Neuronal stem cell (in vitro differentiated cells): ENCODE data around the gene MFSD6.

ENCODE experiments used
- DNase-seq: peaks from one replicate; pipeline ENCODE4 v3.0.0-alpha.2; 2013; ENCODE audit warnings: low spot score
- H2AFZ ChIP-seq: one replicate; pipeline ENCODE4 v1.6.1; 2013; ENCODE audit warnings: mild to moderate bottlenecking, low read length, inconsistent platforms
- H2AK5ac ChIP-seq: 2 replicates; pipeline ENCODE4 v1.6.1; 2013; ENCODE audit warnings: low read depth, mild to moderate bottlenecking, inconsistent platforms, low read length, moderate library complexity, mixed read lengths
- H2BK120ac ChIP-seq: 2 replicates; pipeline ENCODE4 v1.6.1; 2013; ENCODE audit warnings: low read depth, mild to moderate bottlenecking, inconsistent platforms, low read length, moderate library complexity, mixed read lengths
- H2BK12ac ChIP-seq: one replicate; pipeline ENCODE4 v1.6.1; 2013; ENCODE audit warnings: low read length, inconsistent platforms
- H2BK15ac ChIP-seq: 2 replicates; pipeline ENCODE4 v1.6.1; 2013; ENCODE audit warnings: mild to moderate bottlenecking, low read length, inconsistent platforms, mixed read lengths
- H2BK5ac ChIP-seq: one replicate; pipeline ENCODE4 v1.6.1; 2013; ENCODE audit warnings: inconsistent platforms, mild to moderate bottlenecking, low read length, moderate library complexity
- H3K14ac ChIP-seq: one replicate; pipeline ENCODE4 v1.6.1; 2013; ENCODE audit warnings: low read length, inconsistent platforms
- H3K18ac ChIP-seq: 2 replicates; pipeline ENCODE4 v1.6.1; 2013; ENCODE audit warnings: low read length, inconsistent platforms
- H3K23ac ChIP-seq: 2 replicates; pipeline ENCODE4 v1.6.1; 2013; ENCODE audit warnings: low read depth, mild to moderate bottlenecking, mixed read lengths, low read length, inconsistent platforms; ENCODE audit not compliant: poor library complexity
- H3K27ac ChIP-seq: replicated peaks from 3 replicates; pipeline ENCODE4 v1.5.1; 2013; ENCODE audit warnings: low read length, inconsistent platforms
- H3K27me3 ChIP-seq, 3 experiments: 2 replicates each; pipeline ENCODE4 v1.6.1; 2013; ENCODE audit warnings: low read length in 3 of 3, mild to moderate bottlenecking in 2 of 3, inconsistent platforms in 1 of 3, low read depth in 1 of 3, mixed read lengths in 1 of 3, moderate library complexity in 1 of 3; ENCODE audit not compliant: control insufficient read depth in 3 of 3, insufficient read depth in 3 of 3
- H3K36me3 ChIP-seq, 2 donors: replicated peaks in 1 of 2; 2 replicates each; pipeline ENCODE4 v1.6.1; 2013; ENCODE audit warnings: low read length in 2 of 2; ENCODE audit not compliant: control insufficient read depth in 2 of 2, insufficient read depth in 2 of 2
- H3K4ac ChIP-seq: 2 replicates; pipeline ENCODE4 v1.6.1; 2013; ENCODE audit warnings: inconsistent platforms, mild to moderate bottlenecking, low read length, moderate library complexity
- H3K4me1 ChIP-seq, 2 donors: 1 replicate in 1 of 2; 2 replicates in 1 of 2; pipeline ENCODE4 v1.6.1; 2013; ENCODE audit warnings: low read length in 2 of 2, low read depth in 1 of 2; ENCODE audit not compliant: control insufficient read depth in 2 of 2, insufficient read depth in 1 of 2
- H3K4me2 ChIP-seq: one replicate; pipeline ENCODE4 v1.6.1; 2013; ENCODE audit warnings: mild to moderate bottlenecking, low read length, inconsistent platforms; ENCODE audit not compliant: insufficient read depth, poor library complexity, severe bottlenecking
- H3K4me3 ChIP-seq, 2 donors: 2 replicates each; pipeline ENCODE4 v1.5.1; 2013; ENCODE audit warnings: low read length in 2 of 2, mild to moderate bottlenecking in 2 of 2, inconsistent platforms in 1 of 2, moderate library complexity in 1 of 2
- H3K79me1 ChIP-seq: one replicate; pipeline ENCODE4 v1.6.1; 2013; ENCODE audit warnings: low read depth, mild to moderate bottlenecking, inconsistent platforms, low read length, moderate library complexity
- H3K9ac ChIP-seq: one replicate; pipeline ENCODE4 v1.6.1; 2013; ENCODE audit warnings: mild to moderate bottlenecking, low read depth, low read length, inconsistent platforms; ENCODE audit not compliant: poor library complexity
- H3K9me3 ChIP-seq, 2 donors: replicated peaks in 1 of 2; 2 replicates each; pipeline versions ENCODE3 to v1.6.1; 2013; ENCODE audit warnings: low read length in 2 of 2, mild to moderate bottlenecking in 2 of 2, inconsistent platforms in 1 of 2, low read depth in 1 of 2, mixed read lengths in 1 of 2, moderate library complexity in 1 of 2; ENCODE audit not compliant: control insufficient read depth in 2 of 2, insufficient read depth in 1 of 2
- H4K8ac ChIP-seq: one replicate; pipeline ENCODE4 v1.6.1; 2013; ENCODE audit warnings: low read depth, mild to moderate bottlenecking, inconsistent platforms, low read length, moderate library complexity
- H4K91ac ChIP-seq: one replicate; pipeline ENCODE4 v1.6.1; 2013; ENCODE audit warnings: low read length, low read depth, mild to moderate bottlenecking, inconsistent platforms; ENCODE audit not compliant: poor library complexity
- WGBS, 2 donors: extraction: QIAGEN DNeasy Blood & Tissue Kit; methylation state at CpG; one replicate each; pipeline ENCODE4 v1.1.7; 2013; ENCODE audit warnings: missing lambda C conversion rate in 2 of 2, mixed read lengths in 1 of 2; ENCODE audit not compliant: insufficient read length in 2 of 2, insufficient replicate concordance in 1 of 2; ENCODE audit errors: extremely low coverage in 2 of 2; 5-methylcytosine and 5-hydroxymethylcytosine counted together

The MFSD6 gene

DNA sequence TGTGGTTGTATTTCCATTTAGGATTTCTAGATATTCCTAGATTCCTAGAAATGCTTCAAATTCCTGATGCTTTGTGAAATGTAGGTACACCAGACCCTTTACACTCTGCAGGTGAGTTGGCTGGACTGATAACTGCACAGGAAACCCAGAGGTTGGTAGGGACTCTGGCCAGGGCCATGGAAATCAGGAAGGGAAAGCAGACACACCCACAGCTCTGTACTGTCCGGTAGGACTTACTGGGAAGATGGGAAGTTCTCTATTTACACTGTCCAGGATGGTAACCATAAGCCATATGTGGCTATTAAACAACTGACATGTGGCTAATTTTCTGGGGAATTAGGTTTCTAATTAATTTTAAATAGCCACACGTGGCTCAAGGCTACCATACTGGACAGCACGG lies 94.9 kb downstream of the MFSD6 start:
- Histone ChIP-seq H3K27me3 (no peaks in the 10 kb centered on the region), H3K4ac (no peak overlapping the region), H2BK120ac (no peak overlapping the region), H2BK15ac (no peak overlapping the region), H3K14ac (no peak overlapping the region), H3K23ac (no peak overlapping the region), H3K79me1 (no peaks in the 10 kb centered on the region), H3K4me1 (peaks cover 0 to 5% of the 10 kb centered on the region in 2 donors), H3K18ac (no peak overlapping the region), H3K4me2 (no peak overlapping the region), H4K8ac (no peak overlapping the region), H2BK5ac (no peak overlapping the region), H2AFZ (no peak overlapping the region), H4K91ac (no peak overlapping the region), H3K4me3 (no peak overlapping the region), H3K36me3 (no peaks in the 10 kb centered on the region), H3K27ac (no peak overlapping the region), H3K9me3 (no peaks in the 10 kb centered on the region), H2BK12ac (no peak overlapping the region), H2AK5ac (no peak overlapping the region), H3K9ac (no peak overlapping the region)
- no peak for DNase-seq
- WGBS, 2 donors, result no CpG with 5 or more reads among the region's 3 CpGs

DNA sequence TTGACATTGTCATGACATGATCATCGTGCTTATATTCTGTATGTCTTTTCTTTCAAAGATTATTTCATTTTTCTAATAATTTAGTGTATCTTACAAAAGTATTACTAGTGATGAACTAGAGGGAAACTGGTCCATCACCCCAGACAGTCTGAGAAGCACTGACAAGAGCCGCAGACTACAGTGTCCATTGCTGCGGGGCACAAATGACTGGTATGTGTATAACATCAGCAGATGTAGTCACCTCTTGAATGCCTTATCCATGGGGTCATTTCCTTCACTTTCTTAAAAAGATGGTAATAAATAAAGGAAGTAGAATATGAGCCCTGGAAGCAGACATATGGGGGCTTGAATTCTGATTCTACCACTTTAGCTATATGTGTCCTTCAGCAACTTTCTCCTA lies 96.8 kb downstream of the MFSD6 start:
- H2BK120ac ChIP-seq, result no peak overlapping the region
- H3K4me1 ChIP-seq, result peaks cover 0 to 5% of the 10 kb centered on the region in 2 donors
- H3K9ac ChIP-seq, result no peak overlapping the region
- H2AFZ ChIP-seq, result no peak overlapping the region
- no peaks in the 10 kb centered on the region for H3K36me3 ChIP-seq
- H3K14ac ChIP-seq, result no peak overlapping the region
- H2AK5ac ChIP-seq, result no peak overlapping the region
- no peak for DNase-seq
- H3K4me3 ChIP-seq, result no peak overlapping the region
- no peak overlapping the region for H4K8ac ChIP-seq
- H2BK15ac ChIP-seq, result no peak overlapping the region
- no peak overlapping the region for H2BK12ac ChIP-seq
- H3K27me3 ChIP-seq, result no peaks in the 10 kb centered on the region
- H3K4me2 ChIP-seq, result no peak overlapping the region
- H3K27ac ChIP-seq, result no peak overlapping the region
- no peak overlapping the region for H2BK5ac ChIP-seq
- H3K18ac ChIP-seq, result no peak overlapping the region
- no peaks in the 10 kb centered on the region for H3K9me3 ChIP-seq
- H3K79me1 ChIP-seq, result no peaks in the 10 kb centered on the region
- H4K91ac ChIP-seq, result no peak overlapping the region
- H3K23ac ChIP-seq, result no peak overlapping the region
- no CpG with 5 or more reads among the region's 3 CpGs for WGBS, 2 donors
- no peak overlapping the region for H3K4ac ChIP-seq

DNA sequence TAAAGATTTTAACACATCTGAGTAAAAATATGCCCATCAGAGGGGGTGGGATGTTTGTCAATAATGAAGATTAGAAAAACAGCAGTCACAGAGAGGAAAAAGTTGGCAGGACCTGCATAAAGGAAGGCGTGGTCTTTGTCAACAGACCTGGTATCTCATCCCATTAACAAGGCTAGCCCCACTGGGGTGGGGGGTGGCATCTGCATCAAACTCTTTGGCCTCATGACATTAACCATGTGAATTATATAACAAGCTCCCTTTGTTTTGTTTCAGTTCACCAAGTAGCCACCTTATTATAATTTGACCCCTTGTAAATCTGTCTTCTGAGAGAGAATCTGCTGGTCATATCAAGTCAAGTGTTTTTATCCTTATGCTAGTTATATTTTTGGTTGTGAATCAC lies 97.5 kb downstream of the MFSD6 start:
- Histone ChIP-seq H2BK5ac (no peak overlapping the region), H3K4me1 (peaks cover 0 to 4% of the 10 kb centered on the region in 2 donors), H4K91ac (no peak overlapping the region), H2BK12ac (no peak overlapping the region), H3K9ac (no peak overlapping the region), H3K4ac (no peak overlapping the region), H3K4me2 (no peak overlapping the region), H2BK15ac (no peak overlapping the region), H4K8ac (no peak overlapping the region), H3K18ac (no peak overlapping the region), H3K36me3 (no peaks in the 10 kb centered on the region), H3K27ac (no peak overlapping the region), H2AK5ac (no peak overlapping the region), H3K9me3 (no peaks in the 10 kb centered on the region), H3K14ac (no peak overlapping the region), H2BK120ac (no peak overlapping the region), H3K27me3 (no peaks in the 10 kb centered on the region), H3K4me3 (no peak overlapping the region), H2AFZ (no peak overlapping the region), H3K79me1 (no peaks in the 10 kb centered on the region), H3K23ac (no peak overlapping the region)
- no CpG with 5 or more reads among the region's 1 CpG for WGBS, 2 donors
- no peak for DNase-seq

DNA sequence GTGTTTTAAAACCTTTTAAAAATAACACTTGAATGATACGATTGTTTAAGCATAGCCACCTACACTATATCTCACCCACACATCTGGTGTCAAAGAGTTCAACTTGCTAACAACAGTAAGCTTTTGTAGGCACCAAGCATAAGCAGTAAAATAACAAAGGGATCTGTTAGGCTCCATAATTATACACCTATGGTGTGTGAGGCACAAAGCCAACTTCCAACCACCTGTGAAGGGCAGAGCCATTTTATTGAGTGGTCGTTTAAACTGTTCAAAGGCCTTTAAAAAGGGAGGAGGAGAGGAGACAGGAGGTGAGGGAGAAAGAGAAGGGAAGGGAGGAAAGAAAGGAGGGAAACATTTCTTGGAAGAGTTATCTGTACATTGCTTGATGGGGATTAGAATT lies 98.5 kb downstream of the MFSD6 start:
- Histone ChIP-seq H3K4me1 (no peaks in the 10 kb centered on the region), H3K18ac (no peak overlapping the region), H4K91ac (no peak overlapping the region), H3K9me3 (no peaks in the 10 kb centered on the region), H3K4me2 (no peak overlapping the region), H3K36me3 (no peaks in the 10 kb centered on the region), H2AFZ (no peak overlapping the region), H3K79me1 (no peaks in the 10 kb centered on the region), H2BK12ac (no peak overlapping the region), H4K8ac (no peak overlapping the region), H3K27me3 (no peaks in the 10 kb centered on the region), H3K23ac (no peak overlapping the region), H2AK5ac (no peak overlapping the region), H3K27ac (no peak overlapping the region), H3K4me3 (no peak overlapping the region), H2BK5ac (no peak overlapping the region), H2BK120ac (no peak overlapping the region), H2BK15ac (no peak overlapping the region), H3K9ac (no peak overlapping the region), H3K14ac (no peak overlapping the region), H3K4ac (no peak overlapping the region)
- WGBS, 2 donors, result no CpG with 5 or more reads among the region's 2 CpGs
- DNase-seq, result no peak
